ENCODE results near the gene RPL29.

Gene RPL29

DNA sequence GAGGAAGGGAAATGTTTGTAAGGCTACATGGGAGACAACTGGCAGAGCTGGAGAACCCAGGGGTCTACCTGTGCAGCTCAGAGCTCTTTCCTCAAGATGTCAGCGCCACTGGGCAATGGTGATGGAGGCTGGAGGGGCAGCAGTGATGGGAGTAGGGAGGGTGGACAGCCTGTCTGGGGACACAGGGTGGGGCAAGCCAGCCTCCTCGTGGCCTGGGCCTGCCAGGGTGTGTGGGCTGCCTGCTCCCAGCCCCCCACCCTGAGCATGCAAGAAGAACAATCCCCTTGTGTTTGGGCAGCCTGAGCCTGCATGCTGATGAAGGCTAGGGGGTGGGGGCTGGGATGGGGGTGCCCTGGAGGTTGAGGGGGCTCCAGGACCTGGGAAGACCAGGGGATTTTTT is 29.7 kb downstream of the RPL29 start:
- no peak for DNase-seq (ENCODE audit: low read depth in 2 of 2)

DNA sequence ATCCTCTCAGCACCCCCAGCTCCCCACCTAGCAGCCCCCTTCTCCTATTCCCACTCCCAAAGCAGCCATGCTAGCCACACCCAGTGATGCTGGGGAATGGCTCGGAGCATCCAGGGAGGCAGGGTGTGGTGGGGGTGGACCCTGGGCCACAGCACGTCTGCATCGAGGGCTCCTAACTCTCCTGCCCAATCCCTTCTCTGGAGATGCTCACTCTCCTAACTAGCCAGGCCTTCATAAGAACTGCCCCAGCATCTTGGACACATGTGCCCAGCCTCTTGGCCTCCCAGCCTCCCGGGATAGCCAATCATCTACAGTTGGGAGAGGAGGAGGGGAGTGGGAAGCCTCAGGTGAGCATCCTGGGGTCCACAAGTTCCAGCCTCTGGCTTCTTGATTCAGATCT is 31.2 kb downstream of the RPL29 start:
- no peak for DNase-seq (ENCODE audit: low read depth in 2 of 2)

DNA sequence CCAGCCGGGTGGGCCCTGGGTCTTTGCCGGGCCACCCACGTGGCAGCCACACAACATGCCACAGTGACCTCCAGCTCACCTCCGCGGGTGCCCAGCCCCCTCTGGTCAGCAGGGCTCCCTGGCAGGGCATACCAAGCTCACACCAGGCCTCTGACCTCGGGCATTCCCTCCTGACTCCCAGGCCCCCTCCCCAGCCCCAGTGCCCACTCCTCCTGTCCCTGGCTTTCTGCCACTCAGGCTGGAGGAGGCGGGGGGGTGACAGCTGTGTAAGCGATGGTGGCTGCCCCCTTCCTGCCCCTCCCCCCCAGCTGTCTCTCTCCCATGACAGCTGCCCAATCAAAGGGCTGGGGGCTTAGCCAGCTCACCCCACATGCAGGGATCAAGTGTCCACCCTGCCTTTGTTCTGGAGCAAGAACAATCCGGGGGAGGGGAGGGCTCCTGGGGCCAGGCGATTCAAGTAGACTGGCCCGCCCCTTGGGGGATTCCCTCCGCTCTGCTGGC is 31.7 kb downstream of the RPL29 start:
- DNase-seq (ENCODE audit: low read depth in 2 of 2): no peak

DNA sequence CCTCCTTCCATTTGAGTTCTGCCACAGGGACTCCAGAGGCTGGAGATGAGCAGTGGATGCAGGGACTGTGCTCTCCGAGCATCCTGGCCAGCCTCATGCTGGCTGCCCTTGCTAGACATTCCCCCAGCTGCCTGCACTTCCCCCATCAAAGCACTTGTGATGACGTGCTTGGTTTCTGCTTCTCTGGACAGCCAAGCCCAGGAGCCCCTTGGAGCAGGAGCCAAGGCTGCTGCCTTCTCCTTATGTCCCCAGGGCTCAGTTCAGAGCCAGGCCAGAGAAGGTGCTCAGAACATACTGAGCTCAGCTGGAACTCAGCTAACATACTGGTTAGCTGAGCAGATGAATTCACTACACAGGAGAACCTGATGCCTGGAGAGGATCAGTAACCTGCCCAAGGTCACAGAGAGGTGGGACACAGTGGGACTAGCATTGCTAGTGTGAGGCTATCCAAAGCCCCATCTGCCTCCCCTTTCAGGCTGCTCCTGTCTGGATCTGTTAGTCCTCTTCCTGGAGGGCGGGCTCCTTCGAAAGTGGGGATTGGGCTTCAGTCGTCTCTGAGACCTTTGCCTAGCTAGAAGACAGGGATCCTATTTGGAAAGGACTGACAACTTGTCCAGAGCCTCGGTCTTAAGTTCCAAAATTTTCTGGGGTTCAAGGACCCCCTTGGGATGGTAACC is 32.7 kb downstream of the RPL29 start:
- no peak for DNase-seq (ENCODE audit: low read depth in 2 of 2)

DNA sequence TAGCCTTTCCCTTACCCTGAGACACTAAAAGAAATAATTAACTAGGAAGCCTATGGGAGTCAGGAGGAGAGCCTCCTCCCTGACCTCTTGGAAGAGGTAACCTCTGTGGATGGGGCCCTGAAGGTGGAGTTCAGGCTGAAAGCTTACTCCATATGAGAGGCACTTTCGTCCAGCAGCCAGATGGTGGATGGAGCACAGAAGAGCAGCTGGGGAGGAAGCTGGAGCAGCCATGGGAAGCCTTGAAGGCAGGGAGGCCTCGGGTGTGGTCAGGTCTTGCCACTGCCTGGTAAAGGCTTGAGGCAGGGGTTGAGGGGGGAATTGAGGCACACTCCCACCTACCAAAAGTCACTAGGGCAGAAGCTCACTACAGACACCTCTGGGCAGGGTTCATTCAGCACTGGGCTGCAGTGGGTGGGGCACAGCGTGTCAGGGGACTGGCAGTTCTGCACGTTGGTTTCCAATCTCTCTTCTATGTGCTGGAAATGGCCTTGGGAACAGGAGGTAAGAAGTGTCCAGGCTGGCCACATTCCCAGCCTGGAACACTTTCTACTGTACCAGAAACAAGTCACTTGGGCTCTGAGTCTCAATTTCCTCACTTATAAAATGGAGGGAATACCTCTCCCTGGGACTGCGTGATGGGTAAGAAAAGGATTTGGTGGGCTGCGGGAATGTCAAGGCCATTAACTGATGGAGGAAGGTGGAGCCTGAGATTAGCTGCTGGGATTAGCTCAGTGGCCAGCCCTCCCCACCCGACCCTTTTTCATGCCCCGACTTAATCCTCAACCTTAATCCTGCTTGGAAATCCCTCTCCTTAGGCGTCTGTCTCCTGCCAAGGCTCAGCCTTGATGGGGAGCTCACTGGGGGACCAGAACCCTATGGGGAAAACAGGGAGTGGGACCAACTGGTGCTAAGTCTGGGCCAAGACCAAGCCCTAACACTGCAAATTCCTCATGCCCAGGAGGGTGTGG is 33.8 kb downstream of the RPL29 start:
- no peak for DNase-seq (ENCODE audit: low read depth in 2 of 2)

DNA sequence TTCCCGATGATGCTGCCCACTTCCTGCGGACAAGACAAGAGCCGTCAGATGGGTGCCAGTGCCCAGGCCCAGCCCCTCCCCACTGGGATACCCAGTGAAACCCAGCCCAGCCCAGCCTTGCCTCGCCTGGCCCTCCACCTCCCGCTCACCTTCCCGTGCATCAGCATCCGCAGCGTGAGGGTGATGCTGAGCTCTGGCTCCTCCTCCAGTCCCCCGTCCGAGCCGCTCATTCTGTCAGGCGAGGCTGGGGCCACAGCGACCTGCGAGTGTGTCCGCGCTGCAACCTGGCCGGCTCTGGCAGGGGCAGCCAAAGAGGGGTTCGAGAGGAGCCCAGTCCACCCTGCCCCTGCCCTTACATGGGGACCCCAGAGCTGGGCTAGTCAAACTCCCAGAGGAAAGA is 34.7 kb downstream of the RPL29 start:
- DNase-seq (ENCODE audit: low read depth in 2 of 2): no peak

DNA sequence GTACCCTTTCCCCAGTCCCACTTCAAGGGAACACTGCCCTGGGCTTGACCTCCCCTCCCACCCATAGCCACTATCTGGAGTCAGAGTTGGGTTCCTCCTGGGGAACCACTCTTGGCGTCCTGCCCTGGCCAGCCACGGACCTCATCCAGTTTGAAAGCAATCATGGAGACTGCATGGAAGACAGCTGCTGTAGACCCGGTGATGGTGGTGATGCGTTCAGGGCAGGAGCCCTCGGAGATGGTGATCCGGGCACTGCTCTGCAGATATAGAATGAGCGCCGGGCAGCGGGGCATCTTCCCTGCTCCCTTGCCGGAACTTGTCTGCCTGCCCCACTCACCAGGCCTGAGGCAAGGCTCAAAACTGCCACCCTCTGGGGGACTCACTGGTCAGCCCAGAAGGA is 35.3 kb downstream of the RPL29 start:
- DNase-seq (ENCODE audit: low read depth in 2 of 2): no peak

DNA sequence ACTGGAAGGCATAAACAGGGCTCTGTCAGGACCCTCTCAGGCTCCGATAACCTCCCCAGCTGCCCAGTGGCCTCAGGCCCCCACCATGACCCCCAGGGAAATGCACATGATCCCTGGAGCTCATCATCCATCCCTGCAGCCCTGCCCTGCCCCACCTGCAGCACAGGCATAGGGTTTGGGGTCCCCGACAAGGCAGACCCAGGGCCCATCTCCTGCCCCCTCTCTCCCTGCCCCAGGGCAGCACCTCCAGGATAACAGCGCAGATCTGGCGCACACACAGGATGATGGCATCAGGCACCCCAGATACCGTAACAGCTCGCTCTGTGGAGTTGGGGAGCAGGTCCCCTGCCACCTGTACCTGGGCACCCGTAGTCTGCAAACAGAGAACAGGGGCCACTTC is 36.0 kb downstream of the RPL29 start:
- DNase-seq (ENCODE audit: low read depth in 2 of 2): no peak

DNA sequence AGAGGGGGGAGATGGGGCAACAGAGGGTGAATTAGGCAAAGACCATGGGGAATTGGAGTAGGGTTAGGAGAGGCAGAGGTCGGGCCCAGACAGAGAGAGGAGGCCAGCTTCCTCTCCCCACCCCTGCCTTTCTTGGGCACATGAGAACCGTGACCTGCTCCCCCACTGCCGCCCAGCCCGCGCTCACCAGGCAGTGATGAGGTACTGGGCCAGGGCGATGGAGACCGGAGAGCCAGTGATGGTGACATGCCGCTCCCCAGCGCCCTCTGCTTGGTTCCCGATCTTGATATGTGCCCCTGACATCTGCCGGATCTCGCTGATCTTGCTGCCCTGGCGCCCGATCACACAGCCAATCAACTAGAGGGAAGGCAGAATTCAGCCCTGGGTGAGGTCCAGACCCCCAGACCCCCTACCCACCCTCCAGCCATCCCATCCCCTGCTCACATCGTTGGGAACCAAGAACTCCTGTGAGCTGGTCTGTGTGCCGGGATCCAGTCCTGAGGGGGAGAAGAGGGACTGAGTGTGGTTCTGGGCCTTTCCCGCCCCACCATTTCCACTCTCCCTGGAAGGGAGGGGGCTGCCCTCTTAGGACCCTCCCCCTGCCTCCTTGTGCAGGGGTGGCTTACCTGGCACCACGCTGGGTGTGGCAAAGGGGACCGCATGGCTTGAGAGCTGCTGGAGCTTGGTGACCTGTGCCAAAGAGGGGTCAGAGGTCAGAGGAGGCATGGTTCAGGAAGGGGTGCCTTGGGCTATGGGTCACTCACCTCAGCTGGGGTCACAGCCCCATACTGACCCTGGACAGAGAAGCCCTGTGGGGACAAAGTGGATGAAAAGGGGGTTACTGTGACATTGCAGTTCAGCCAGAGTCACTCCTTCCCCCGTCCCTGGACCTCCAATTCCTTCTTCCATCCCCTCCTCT is 36.8 kb downstream of the RPL29 start:
- no peak for DNase-seq (ENCODE audit: low read depth in 2 of 2)

DNA sequence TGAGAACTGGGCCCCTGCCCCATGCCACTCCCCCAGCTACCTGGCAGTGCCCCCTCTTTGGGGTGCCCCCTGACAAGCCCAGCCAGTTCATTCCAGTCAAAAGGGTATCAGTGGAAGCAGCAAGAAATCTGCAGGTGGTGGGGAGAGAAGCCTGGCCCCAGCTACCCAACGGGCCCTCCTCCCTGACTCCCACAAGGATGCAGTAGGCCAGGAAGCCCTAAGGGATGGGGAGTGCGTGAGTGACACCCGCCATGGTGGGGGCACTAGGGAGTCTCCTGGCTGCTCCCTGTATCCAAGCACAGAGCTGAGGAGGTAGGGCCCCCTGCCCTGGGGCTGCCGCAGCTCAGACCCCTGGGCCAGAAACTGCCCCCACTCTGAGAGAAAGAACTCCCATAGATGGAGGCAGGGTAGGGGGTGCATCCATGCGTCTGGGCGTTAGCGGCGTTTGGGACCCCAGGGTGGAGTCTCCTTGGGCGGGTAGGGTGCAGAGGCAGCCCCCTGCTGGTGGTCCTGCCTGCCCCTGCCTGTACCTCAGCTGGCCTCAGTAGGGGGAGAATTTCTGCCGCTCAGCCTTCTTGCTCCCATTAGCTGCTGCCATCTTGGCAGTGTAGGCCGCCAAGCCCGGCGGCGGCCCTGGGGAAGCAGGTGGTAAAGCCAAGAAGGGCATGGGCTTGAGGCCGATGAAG is 38.0 kb downstream of the RPL29 start:
- no peak for DNase-seq (ENCODE audit: low read depth in 2 of 2)

DNA sequence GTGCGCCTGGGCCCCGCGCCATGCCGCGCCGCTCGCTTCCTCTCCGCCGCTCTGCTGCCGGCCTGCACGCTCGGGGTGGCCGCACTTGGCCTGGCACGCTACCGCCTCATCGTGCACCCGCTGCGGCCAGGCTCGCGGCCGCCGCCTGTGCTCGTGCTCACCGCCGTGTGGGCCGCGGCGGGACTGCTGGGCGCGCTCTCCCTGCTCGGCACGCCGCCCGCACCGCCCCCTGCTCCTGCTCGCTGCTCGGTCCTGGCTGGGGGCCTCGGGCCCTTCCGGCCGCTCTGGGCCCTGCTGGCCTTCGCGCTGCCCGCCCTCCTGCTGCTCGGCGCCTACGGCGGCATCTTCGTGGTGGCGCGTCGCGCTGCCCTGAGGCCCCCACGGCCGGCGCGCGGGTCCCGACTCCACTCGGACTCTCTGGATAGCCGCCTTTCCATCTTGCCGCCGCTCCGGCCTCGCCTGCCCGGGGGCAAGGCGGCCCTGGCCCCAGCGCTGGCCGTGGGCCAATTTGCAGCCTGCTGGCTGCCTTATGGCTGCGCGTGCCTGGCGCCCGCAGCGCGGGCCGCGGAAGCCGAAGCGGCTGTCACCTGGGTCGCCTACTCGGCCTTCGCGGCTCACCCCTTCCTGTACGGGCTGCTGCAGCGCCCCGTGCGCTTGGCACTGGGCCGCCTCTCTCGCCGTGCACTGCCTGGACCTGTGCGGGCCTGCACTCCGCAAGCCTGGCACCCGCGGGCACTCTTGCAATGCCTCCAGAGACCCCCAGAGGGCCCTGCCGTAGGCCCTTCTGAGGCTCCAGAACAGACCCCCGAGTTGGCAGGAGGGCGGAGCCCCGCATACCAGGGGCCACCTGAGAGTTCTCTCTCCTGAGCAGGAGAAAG is 39.6 kb downstream of the RPL29 start:
- no peak for DNase-seq (ENCODE audit: low read depth in 2 of 2)

DNA sequence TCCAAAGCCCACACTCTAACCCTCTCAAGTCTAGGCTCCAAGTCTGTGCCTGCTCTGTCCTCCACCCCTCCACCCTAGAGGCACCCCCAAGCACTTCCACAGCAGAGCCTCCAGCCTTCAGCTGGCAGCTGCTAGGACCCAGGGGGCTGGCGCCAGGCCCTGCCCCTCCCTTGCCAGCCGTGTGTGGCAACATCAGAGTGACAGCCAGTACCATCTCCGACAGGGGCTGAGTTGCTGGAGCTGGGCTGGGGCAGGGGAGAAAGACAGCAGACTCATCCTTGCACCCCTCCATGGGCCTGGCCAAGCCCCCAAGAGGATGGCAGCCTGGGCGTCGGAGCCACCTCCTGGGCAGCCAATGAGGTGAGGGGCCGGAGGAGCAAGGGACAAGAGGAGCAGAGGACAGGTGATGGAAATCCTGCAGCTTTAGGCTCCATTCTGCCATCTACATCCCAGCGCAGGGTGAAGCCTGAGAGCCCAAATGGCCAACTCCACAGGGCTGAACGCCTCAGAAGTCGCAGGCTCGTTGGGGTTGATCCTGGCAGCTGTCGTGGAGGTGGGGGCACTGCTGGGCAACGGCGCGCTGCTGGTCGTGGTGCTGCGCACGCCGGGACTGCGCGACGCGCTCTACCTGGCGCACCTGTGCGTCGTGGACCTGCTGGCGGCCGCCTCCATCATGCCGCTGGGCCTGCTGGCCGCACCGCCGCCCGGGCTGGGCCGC is 40.4 kb downstream of the RPL29 start, which contains the start of gene GPR62:
GPR62 (plus strand) TSS at position 207 of the 718 bp plus-strand sequence; CDS start at position 479, 272 bp downstream.
- DNase-seq (ENCODE audit: low read depth in 2 of 2): no peak

DNA sequence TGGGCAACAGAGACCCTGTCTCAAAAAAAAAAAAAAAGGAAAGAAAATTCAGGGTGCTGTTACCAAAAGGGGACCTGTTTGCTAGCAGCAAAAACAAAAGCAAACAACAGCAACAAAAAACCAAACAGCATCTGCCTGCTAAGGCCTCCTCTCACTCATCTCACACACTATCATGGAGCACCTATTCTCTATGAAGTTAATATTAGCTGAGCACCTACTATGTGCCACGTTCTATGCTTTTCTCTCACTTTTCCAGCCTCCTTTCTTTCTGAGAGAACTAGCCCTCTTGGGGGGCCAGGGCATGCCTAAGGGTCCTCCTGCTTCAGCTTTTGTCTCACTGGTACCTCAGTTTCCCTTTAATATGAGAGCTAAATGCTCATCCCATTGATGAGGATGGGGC is 41.0 kb downstream of the RPL29 start:
- no peak for DNase-seq (ENCODE audit: low read depth in 2 of 2)

DNA sequence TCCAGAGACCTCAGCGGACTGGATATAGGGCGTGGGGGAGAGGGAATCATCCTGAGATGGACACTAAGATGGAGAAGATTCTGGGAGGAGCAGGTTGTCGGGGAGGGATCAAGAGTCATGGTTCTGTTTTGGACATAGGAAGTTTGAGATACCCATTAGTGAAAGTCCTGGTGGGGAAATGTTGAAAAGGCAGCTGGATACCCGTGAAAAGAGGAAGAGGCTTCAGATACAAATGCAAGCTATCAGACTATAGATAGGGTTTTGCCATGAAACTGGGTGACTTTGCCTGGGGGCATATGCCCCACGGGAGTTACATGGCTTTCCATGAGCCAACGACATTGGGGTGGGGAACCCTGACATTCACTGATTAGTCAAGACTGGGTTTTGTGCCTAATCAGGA is 41.6 kb downstream of the RPL29 start:
- DNase-seq (ENCODE audit: low read depth in 2 of 2): no peak

DNA sequence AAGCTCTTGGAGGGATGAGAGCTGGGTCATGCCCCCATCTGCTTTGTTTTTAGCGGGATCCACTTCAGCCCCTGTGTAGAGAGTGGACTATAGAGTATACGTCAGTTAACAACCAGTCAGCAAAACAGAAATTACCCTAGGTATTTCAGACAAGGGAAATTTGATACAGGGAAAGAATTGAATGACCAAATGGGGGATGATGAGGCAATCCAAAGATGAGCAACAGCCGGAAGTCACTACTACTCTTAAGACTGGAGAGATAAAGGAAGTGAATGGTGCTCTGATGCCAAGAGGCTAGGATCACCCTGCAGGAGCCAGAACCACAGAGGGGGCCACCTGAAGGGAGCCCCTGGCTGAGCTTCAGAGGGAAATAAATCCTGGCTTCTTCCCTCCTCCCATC is 42.2 kb downstream of the RPL29 start:
- DNase-seq (ENCODE audit: low read depth in 2 of 2): no peak

DNA sequence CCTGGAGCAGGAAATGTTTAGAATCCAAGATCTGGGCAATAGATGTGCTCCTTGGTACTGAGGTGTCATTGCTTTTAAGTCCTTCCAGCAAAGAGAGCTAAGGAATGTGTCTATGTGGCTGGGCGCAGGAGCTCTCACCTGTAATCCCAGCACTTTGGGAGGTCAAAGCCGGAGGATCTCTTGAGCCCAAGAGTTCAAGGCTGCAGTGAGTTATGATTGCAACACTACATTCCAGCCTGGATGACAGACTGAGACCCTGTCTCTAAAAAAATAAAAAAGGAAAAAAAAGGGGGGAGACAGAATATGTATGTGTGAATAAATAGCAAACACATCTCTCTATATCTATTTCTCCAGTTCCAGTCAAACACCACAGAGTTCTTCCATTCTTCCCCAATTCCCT is 44.8 kb downstream of the RPL29 start:
- DNase-seq (ENCODE audit: low read depth in 2 of 2): no peak

DNA sequence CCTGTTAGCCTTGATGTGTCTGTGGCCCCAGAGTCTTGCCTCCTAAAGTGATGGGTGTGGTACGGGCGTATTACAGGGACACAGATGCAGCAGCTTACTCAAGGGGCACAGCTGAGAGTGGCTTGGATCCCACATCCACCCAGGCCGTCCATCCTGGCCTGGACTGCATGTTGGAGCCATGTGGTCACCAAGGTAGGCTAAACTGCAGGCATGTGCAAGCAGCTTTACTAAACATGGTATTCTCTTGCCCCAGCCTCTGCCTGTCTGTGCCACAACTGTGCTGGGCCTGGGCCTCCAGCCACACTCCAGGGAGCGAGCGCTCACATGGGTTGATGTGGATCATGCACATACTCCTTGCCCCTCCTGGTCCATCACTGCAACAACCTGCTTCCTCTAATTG is 46.6 kb downstream of the RPL29 start:
- no peak for DNase-seq (ENCODE audit: low read depth in 2 of 2)

DNA sequence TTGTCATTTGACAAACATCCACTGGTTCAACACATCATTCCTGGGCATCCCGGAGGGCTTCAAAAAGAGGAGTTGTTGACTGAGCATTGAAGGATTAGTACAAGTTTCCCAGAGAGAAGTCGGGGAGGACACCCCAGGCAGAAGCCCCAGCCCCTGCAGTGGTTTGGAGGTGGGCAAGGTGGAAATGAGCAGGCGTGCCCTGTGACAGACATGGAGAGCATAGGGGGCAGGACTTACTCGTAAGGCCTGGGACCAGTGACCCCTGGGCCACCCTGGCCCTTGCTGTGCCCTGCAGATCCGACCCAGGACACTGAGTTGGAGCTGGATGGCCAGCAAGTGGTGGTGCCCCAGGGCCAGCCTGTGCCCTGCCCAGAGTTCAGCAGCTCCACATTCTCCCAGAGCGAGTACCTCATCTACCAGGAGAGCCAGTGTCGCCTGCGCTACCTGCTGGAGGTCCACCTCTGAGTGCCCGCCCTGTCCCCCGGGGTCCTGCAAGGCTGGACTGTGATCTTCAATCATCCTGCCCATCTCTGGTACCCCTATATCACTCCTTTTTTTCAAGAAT is 47.6 kb downstream of the RPL29 start:
- no peak for DNase-seq (ENCODE audit: low read depth in 2 of 2)

DNA sequence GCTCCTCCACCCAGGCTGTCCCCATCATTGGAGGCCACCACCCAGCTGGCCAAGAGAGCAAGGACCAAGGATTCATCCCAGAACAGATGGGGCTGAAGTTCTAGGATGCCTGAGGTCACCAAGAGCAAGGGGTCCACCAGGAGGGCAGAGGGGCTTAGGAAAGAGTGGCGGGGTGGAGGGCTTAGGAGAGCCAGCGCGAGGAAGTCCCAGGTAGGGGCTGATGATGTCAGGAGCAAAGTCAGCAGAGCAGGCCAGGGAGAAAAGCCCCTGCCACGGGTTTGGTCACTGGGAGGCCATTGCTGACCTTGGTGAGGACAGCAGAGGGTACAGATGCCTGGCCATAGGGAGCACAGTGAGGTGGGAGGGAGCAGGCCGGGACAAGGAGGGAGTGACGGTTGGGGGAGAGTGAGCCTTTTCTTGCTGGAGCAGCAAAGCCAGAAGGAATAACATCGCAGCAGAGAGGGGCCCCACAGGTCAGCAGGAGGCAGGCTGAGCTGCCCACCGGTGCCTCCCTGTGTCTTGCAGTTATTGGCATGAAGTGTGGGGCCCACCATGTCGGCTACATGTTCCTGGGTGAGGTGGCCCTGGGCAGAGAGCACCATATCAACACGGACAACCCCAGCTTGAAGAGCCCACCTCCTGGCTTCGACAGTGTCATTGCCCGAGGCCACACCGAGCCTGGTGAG is 48.3 kb downstream of the RPL29 start:
- DNase-seq (ENCODE audit: low read depth in 2 of 2): no peak

Measured in stimulated activated CD8-positive, alpha-beta memory T cell treated with anti-CD3 and anti-CD28 coated beads, Interleukin-15, amount 100 ng/mL, for 4 hours (primary cell).